ENCODE data around the gene RIBC2. TPM values are rescaled to one million over a fixed set of nuclear protein-coding genes. Genes with fewer than 3 reads are reported as not detected.
"Not testable (repeated sequence)": the region's sequence is repeated elsewhere in the genome, so short reads cannot be mapped to it uniquely, and the experiment has no call there.

Gene RIBC2
- total RNA-seq, 2 experiments from 2014 or later: 7.3 to 7.8 TPM

DNA sequence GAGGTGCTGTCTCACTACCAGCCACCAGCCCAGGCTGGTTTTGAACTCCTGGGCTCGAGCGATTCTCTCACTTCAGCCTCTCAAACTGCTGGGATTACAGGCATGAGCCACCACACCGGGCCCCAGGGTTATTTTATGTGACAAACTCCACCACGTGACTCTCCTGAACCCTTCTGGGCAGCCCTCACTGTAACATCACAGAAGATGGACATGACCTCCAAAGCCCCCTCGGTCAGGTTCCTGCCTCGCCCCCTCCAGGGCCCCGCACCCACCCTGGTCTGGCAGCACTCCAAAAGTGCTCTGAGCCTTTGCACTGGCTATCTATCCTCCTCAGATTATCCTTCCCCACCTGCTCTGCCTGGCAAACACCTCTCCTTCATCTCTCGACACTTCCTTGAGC is 43.3 kb downstream of the RIBC2 start:
- H3K9me3 Mint-ChIP-seq: no peaks in the 10 kb centered on the region
- no peak for DNase-seq
- ChIA-PET CTCF (no interaction called here), POLR2A (no interaction called here)
- H3K27me3 Mint-ChIP-seq: peaks cover 5% of the 10 kb centered on the region
- H3K27ac Mint-ChIP-seq: no peak overlapping the region
- no peaks in the 10 kb centered on the region for H3K4me1 Mint-ChIP-seq
- no peak overlapping the region for H3K4me3 Mint-ChIP-seq
- no peaks in the 10 kb centered on the region for H3K36me3 Mint-ChIP-seq (ENCODE audit: low read depth)

GRCh38 chr22:45458532-45458931 is 45.0 kb downstream of the RIBC2 start:
- no peaks in the 10 kb centered on the region for H3K9me3 Mint-ChIP-seq
- no peak overlapping the region for H3K27ac Mint-ChIP-seq
- no peaks in the 10 kb centered on the region for H3K27me3 Mint-ChIP-seq
- no peaks in the 10 kb centered on the region for H3K4me1 Mint-ChIP-seq
- ChIA-PET POLR2A (no interaction called here), CTCF (no interaction called here)
- no peaks in the 10 kb centered on the region for H3K36me3 Mint-ChIP-seq (ENCODE audit: low read depth)
- H3K4me3 Mint-ChIP-seq: no peak overlapping the region
- no peak for DNase-seq

GRCh38 chr22:45459235-45459634 is 45.7 kb downstream of the RIBC2 start:
- CTCF ChIA-PET: no interaction called here
- Mint-ChIP-seq H3K27ac (no peak overlapping the region), H3K9me3 (no peaks in the 10 kb centered on the region), H3K27me3 (peaks cover under 1% of the 10 kb centered on the region), H3K4me3 (no peak overlapping the region), H3K36me3 (ENCODE audit: low read depth) (no peaks in the 10 kb centered on the region), H3K4me1 (no peaks in the 10 kb centered on the region)
- POLR2A ChIA-PET: no interaction called here
- DNase-seq: no peak

GRCh38 chr22:45460288-45461109 is 47.0 kb downstream of the RIBC2 start:
- H3K9me3 Mint-ChIP-seq: no peaks in the 10 kb centered on the region
- no peak overlapping the region for H3K4me3 Mint-ChIP-seq
- DNase-seq: no peak
- ChIA-PET CTCF (no interaction called here), POLR2A (no interaction called here)
- H3K27me3 Mint-ChIP-seq: peaks cover 3% of the 10 kb centered on the region
- H3K4me1 Mint-ChIP-seq: no peaks in the 10 kb centered on the region
- H3K27ac Mint-ChIP-seq: no peak overlapping the region
- H3K36me3 Mint-ChIP-seq (ENCODE audit: low read depth): no peaks in the 10 kb centered on the region

DNA sequence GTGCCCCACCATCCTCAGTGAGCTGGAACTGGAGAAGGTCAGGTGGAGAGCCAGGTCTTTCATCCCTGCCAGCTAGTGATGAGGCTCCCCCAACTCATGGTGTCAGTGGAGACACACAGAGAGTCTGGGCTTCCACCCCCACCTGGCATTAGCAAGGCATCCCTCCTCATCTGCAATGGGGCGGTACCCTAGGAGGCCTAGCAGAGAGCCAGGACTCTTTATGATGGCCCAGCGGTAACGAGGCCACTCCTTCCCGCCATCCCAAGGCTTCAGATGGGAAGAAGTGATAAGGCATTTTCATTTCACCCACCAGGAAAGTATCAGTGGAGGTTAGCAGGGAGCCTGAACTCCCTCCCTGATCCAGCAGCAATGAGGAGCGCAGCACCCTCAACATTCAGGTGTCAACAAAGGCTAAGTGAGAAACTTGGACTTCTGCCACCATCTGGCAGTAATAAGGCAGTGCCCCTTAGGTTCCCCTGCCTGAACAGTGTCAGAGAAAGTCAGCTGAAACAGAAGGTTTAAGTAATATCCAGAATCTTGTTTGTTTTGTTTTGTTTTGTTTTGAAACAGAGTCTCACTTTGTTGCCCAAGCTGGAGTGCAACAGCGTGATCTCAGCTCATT is 48.7 kb downstream of the RIBC2 start:
- POLR2A ChIA-PET: no interaction called here
- H3K27me3 Mint-ChIP-seq: peaks cover 3% of the 10 kb centered on the region
- no peak for DNase-seq
- no peak overlapping the region for H3K27ac Mint-ChIP-seq
- H3K36me3 Mint-ChIP-seq (ENCODE audit: low read depth): no peaks in the 10 kb centered on the region
- no peak overlapping the region for H3K4me3 Mint-ChIP-seq
- H3K4me1 Mint-ChIP-seq: no peaks in the 10 kb centered on the region
- CTCF ChIA-PET: no interaction called here
- no peaks in the 10 kb centered on the region for H3K9me3 Mint-ChIP-seq

- H3K27me3 Mint-ChIP-seq; H3K36me3 Mint-ChIP-seq (ENCODE audit: low read depth); H3K9me3 Mint-ChIP-seq; POLR2A ChIA-PET; H3K4me3 Mint-ChIP-seq; DNase-seq; H3K4me1 Mint-ChIP-seq; H3K27ac Mint-ChIP-seq; CTCF ChIA-PET: not testable (repeated sequence)
These were observed 50.2 kb downstream of the RIBC2 start for GRCh38 chr22:45463691-45464090.

GRCh38 chr22:45465633-45466032 is 52.1 kb downstream of the RIBC2 start:
- no peak for DNase-seq
- peaks cover 6% of the 10 kb centered on the region for H3K27me3 Mint-ChIP-seq
- ChIA-PET POLR2A (no interaction called here), CTCF (no interaction called here)
- H3K9me3 Mint-ChIP-seq: no peaks in the 10 kb centered on the region
- no peaks in the 10 kb centered on the region for H3K4me1 Mint-ChIP-seq
- H3K4me3 Mint-ChIP-seq: no peak overlapping the region
- no peak overlapping the region for H3K27ac Mint-ChIP-seq
- H3K36me3 Mint-ChIP-seq (ENCODE audit: low read depth): no peaks in the 10 kb centered on the region

GRCh38 chr22:45468872-45469271 is 55.4 kb downstream of the RIBC2 start:
- Mint-ChIP-seq H3K4me1 (no peaks in the 10 kb centered on the region), H3K27ac (no peak overlapping the region), H3K4me3 (no peak overlapping the region), H3K9me3 (no peaks in the 10 kb centered on the region), H3K27me3 (peaks cover 11% of the 10 kb centered on the region), H3K36me3 (ENCODE audit: low read depth) (no peaks in the 10 kb centered on the region)
- ChIA-PET POLR2A (no interaction called here), CTCF (no interaction called here)
- DNase-seq: no peak

GRCh38 chr22:45469281-45470073 is 56.0 kb downstream of the RIBC2 start:
- Mint-ChIP-seq H3K4me3 (no peak overlapping the region), H3K27ac (no peak overlapping the region), H3K9me3 (no peaks in the 10 kb centered on the region), H3K4me1 (no peaks in the 10 kb centered on the region), H3K36me3 (ENCODE audit: low read depth) (no peaks in the 10 kb centered on the region), H3K27me3 (peaks cover 10% of the 10 kb centered on the region)
- ChIA-PET CTCF (no interaction called here), POLR2A (no interaction called here)
- no peak for DNase-seq

DNA sequence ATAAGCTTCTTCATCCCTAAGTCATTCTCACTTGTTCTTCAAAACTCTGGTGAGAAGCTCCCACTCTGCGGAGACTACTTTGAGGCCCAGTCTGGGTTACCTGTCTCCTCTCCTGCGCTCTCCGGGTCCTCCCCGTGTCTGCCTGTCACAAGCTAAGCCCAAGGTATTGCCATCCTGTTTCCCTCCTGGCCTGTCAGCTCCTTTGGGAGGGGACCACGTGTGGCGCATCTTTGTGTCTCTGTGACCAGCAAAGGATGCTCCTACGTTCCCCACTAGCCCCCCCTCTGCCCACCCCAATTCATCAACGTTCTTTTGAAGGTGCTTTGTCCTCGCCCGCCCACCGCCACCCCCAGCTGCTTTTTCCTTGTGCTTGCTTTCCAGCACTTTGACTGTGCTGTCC is 57.4 kb downstream of the RIBC2 start:
- DNase-seq: no peak
- H3K4me1 Mint-ChIP-seq: no peaks in the 10 kb centered on the region
- H3K27ac Mint-ChIP-seq: no peak overlapping the region
- H3K27me3 Mint-ChIP-seq: peaks cover 12% of the 10 kb centered on the region
- POLR2A ChIA-PET: no interaction called here
- H3K4me3 Mint-ChIP-seq: no peak overlapping the region
- no peaks in the 10 kb centered on the region for H3K9me3 Mint-ChIP-seq
- H3K36me3 Mint-ChIP-seq (ENCODE audit: low read depth): no peaks in the 10 kb centered on the region
- CTCF ChIA-PET: no interaction called here

DNA sequence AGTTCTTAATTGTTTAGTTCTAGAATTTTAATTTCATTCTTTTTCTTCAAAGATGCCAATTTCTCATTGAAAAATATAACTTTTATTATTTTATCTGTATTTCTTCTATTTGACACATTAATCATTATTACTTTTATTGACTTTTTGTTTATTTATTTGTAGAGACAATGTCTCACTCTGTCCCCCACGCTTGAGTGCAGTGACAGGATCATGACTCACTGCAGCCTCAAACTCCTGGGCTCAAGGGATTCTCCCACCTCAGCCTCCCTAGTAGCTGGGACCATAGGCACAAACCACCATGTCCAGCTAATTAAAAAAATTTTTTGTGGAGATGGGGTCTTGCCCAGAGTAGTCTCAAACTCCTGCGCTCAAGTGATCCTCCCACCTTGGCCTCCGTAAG is 58.9 kb downstream of the RIBC2 start:
- Mint-ChIP-seq H3K4me3 (no peak overlapping the region), H3K9me3 (no peaks in the 10 kb centered on the region), H3K4me1 (no peaks in the 10 kb centered on the region), H3K27ac (no peak overlapping the region), H3K27me3 (peaks cover 15% of the 10 kb centered on the region), H3K36me3 (ENCODE audit: low read depth) (no peaks in the 10 kb centered on the region)
- POLR2A ChIA-PET: no interaction called here
- DNase-seq: no peak
- CTCF ChIA-PET: no interaction called here

- Mint-ChIP-seq H3K27me3 (peaks cover 12% of the 10 kb centered on the region), H3K36me3 (ENCODE audit: low read depth) (no peaks in the 10 kb centered on the region), H3K9me3 (no peaks in the 10 kb centered on the region), H3K4me1 (no peaks in the 10 kb centered on the region), H3K27ac (no peak overlapping the region), H3K4me3 (no peak overlapping the region)
- no peak for DNase-seq
- ChIA-PET CTCF (no interaction called here), POLR2A (no interaction called here)
These were observed 60.2 kb downstream of the RIBC2 start for GRCh38 chr22:45473626-45474237.

DNA sequence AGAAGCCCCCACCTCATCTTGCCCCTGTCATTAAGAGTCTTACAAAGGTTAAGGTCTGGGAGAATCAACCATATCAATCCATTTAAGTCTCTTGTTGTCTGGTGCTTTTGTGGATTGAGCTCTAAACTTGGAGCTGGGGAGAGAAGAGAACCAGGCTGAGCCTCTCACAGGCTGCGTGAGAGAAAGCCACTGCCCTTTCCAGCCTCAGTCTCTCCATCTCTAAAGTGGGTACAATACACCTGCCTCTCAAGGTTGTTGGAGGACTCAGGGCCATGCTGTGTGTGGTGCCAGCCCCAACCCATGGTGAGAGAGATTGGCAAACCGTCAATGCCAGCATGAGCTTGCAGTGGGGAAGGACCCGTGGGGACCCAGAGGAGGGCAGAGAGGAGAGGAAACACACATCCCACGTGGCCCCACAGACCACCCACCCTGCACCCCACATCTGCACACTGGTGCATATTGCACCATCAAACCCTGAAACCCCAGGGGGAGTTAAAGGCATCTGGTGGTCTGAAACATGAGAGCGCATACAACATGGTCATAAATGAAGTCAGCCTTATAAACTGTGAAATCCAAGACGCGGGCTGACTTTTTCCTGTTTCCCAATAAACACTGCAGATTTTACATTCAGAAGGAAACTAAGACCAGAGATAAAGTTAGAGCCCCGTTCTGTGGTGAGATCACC is 61.7 kb downstream of the RIBC2 start:
- Mint-ChIP-seq H3K9me3 (no peaks in the 10 kb centered on the region), H3K4me3 (no peak overlapping the region), H3K27me3 (peaks cover 12% of the 10 kb centered on the region), H3K27ac (no peak overlapping the region), H3K4me1 (no peaks in the 10 kb centered on the region), H3K36me3 (ENCODE audit: low read depth) (no peaks in the 10 kb centered on the region)
- CTCF ChIA-PET: interaction anchor here (0.6 kb wide), 1 partner anchor 59 kb away, joined by 3 read pairs; no protein-coding TSS in a partner anchor
- no peak for DNase-seq
- POLR2A ChIA-PET: no interaction called here

All from activated CD4-positive, alpha-beta memory T cell treated with anti-CD3 and anti-CD28 coated beads, Interleukin-2, amount 10 ng/mL, durations not matched to agents 7 days and 5 days (primary cell).